K562 (cell line): Measurements from ENCODE around the gene CCN5. TPM values are rescaled to one million over a fixed set of nuclear protein-coding genes. Genes with fewer than 3 reads are reported as not detected.

Experiments used
- AFF1 ChIP-seq, 2 experiments: fragments of 450-650 bp; IDR thresholded peaks; 2 replicates each; pipeline ENCODE4 v1.6.1; 2018; ENCODE audit warnings: mild to moderate bottlenecking in 2 of 2, low read depth in 1 of 2; ENCODE audit not compliant: partially characterized antibody in 2 of 2
- BHLHE40 ChIP-seq: IDR thresholded peaks from 2 replicates; pipeline ENCODE4 v1.6.1; 2011; ENCODE audit warnings: low read length, improper control_type of control experiment
- CREBBP ChIP-seq: IDR thresholded peaks from one replicate; pipeline ENCODE4 v1.6.1; 2012; ENCODE audit warnings: low read depth, mild to moderate bottlenecking, control low read depth, inconsistent platforms, low read length
- CTBP1 ChIP-seq: fragments of 450-650 bp; IDR thresholded peaks from 2 replicates; pipeline ENCODE4 v1.6.1; 2016; ENCODE audit warnings: borderline replicate concordance
- CTCFL ChIP-seq: IDR thresholded peaks from 2 replicates; pipeline ENCODE4 v1.6.1; 2011; ENCODE audit warnings: borderline replicate concordance, low read depth, mild to moderate bottlenecking, moderate library complexity, low read length; ENCODE audit not compliant: insufficient read depth, poor library complexity, severe bottlenecking
- HDAC8 ChIP-seq: fragments of 450-650 bp; IDR thresholded peaks from 2 replicates; pipeline ENCODE4 v1.6.1; 2016; ENCODE audit warnings: mild to moderate bottlenecking, missing genetic modification characterization, moderate library complexity, missing compliant biosample characterization
- HES1 ChIP-seq: fragments of 450-650 bp; IDR thresholded peaks from 2 replicates; pipeline ENCODE4 v1.6.1; 2016; ENCODE audit warnings: low read depth, mild to moderate bottlenecking, moderate library complexity
- ILF3 ChIP-seq: fragments of 450-650 bp; IDR thresholded peaks from 2 replicates; pipeline ENCODE4 v1.6.1; 2018; ENCODE audit warnings: antibody characterized with exemption, mild to moderate bottlenecking, moderate library complexity, borderline replicate concordance
- L3MBTL2 ChIP-seq: fragments of 450-650 bp; IDR thresholded peaks from 2 replicates; pipeline ENCODE4 v1.6.1; 2016; ENCODE audit warnings: mild to moderate bottlenecking, moderate library complexity
- RBM17 ChIP-seq: fragments of 200-400 bp; formaldehyde crosslinking; IDR thresholded peaks from 2 replicates; pipeline ENCODE4 v1.6.1; 2017; ENCODE audit warnings: low read depth, mild to moderate bottlenecking, low read length, borderline replicate concordance
- SAFB ChIP-seq: fragments of 200-400 bp; formaldehyde crosslinking; IDR thresholded peaks from 2 replicates; pipeline ENCODE4 v1.6.1; 2017; ENCODE audit warnings: low read depth, low read length, borderline replicate concordance
- SMAD4 ChIP-seq: fragments of 250-450 bp; sonication (Bioruptor Pico); conservative IDR thresholded peaks from 2 replicates; pipeline ENCODE4 v1.8.0; 2021; ENCODE audit warnings: inconsistent platforms, mild to moderate bottlenecking, moderate library complexity
- SP1 ChIP-seq: sonication (generic); formaldehyde crosslinking; IDR thresholded peaks from 2 replicates; pipeline ENCODE4 v1.8.1; 2022; ENCODE audit warnings: mild to moderate bottlenecking, missing genetic modification reagents
- TFAP4 ChIP-seq: sonication (generic); formaldehyde crosslinking; IDR thresholded peaks from 2 replicates; pipeline ENCODE4 v1.8.0; 2022; ENCODE audit warnings: missing genetic modification reagents, mild to moderate bottlenecking, moderate library complexity, borderline replicate concordance
- USF2 ChIP-seq: sonication (generic); formaldehyde crosslinking; IDR thresholded peaks from 2 replicates; pipeline ENCODE4 v1.5.0; 2020; ENCODE audit warnings: missing genetic modification reagents
- XRCC4 ChIP-seq: IDR thresholded peaks from one replicate; pipeline ENCODE4 v1.6.1; 2011; ENCODE audit not compliant: insufficient read depth, insufficient read length; ENCODE audit errors: extremely low read depth
- ZNF23 ChIP-seq: fragments of 250-450 bp; sonication (Bioruptor Pico); IDR thresholded peaks from 2 replicates; pipeline ENCODE4 v1.4.0; 2020; ENCODE audit warnings: mild to moderate bottlenecking
- ZNF384 ChIP-seq: IDR thresholded peaks from 2 replicates; pipeline ENCODE4 v1.6.1; 2012; ENCODE audit warnings: low read depth, low read length, improper control_type of control experiment
- polyA plus RNA-seq, 8 experiments: library from polyadenylated mRNA; depleted of rRNA in 4 of 8; stranded (reverse) in 5 of 8; unstranded in 3 of 8; fragments of >200 nt; fragmentation: Nextera tagmentation in 2 of 8; fragmentation: Illumina TruSeq in 1 of 8; extraction: Ambion mirVana in 2 of 8; extraction: Trizol in 1 of 8; gene quantifications; 2 replicates each; pipeline versions ENCODE4 v1.2.1 to v1.2.3, GENCODE V29; 2011 to 2014; ENCODE audit warnings: inconsistent platforms in 1 of 8, missing spikeins in 1 of 8
- total RNA-seq, 7 experiments: library from RNA; depleted of rRNA in 6 of 7; stranded (reverse); fragments of >200 nt in 6 of 7; fragmentation: Illumina TruSeq in 2 of 7; extraction: Trizol in 2 of 7; gene quantifications; 2 replicates each; pipeline versions ENCODE4 v1.2.1 to v1.2.3, GENCODE V29; 2011 to 2021; ENCODE audit warnings: low replicate concordance in 1 of 7

Gene CCN5
- total and polyA plus RNA-seq, 9 of the 15 experiments (the other 6 are each of a cell fraction or from before 2014, with no cell fraction given) = not detected

- TF ChIP-seq L3MBTL2 (peak; percentile 90), BHLHE40 (0 out of 2 replicates have a peak, but pooled peaks have one; percentile 35), HES1 (no peak), CREBBP (no peak), SP1 (CRISPR knock-in tag) (no peak), XRCC4 (no peak), USF2 (CRISPR knock-in tag) (0 out of 2 replicates have a peak, but pooled peaks have one; percentile 17), SMAD4 (no peak), HDAC8 (tag) (no peak), ZNF384 (no peak), AFF1 (IDR thresholded peaks at IDR 0.05; ENCODE audit: low read depth in 1 of 2, partially characterized antibody in 2 of 2) (no peak), TFAP4 (CRISPR knock-in tag) (peak; percentile 37; the same call in 1 of the 2 replicates), CTCFL (peak; percentile 49), CTBP1 (0 out of 2 replicates have a peak, but pooled peaks have one; percentile 15), SAFB (peak; percentile 52; the same call in 1 of the 2 replicates), RBM17 (no peak), ILF3 (no peak), ZNF23 (CRISPR knock-in tag) (no peak)
Measured at GRCh38 chr20:44750081-44750805, 35.1 kb downstream of the CCN5 start (continued).
